GM12878 (cell line): Measurements from ENCODE around the gene CDHR5.

Experiments
- EZH2 ChIP-seq: IDR thresholded peaks from 2 replicates; pipeline ENCODE4 v1.6.1; 2012; ENCODE audit warnings: low read depth, mild to moderate bottlenecking, control low read depth, inconsistent platforms, low read length, borderline replicate concordance; ENCODE audit not compliant: control insufficient read depth
- KDM1A ChIP-seq: fragments of 200-600 bp; sonication (generic); IDR thresholded peaks from 2 replicates; pipeline ENCODE4 v1.6.1; 2016; ENCODE audit warnings: borderline replicate concordance
- NR2C2 ChIP-seq: IDR thresholded peaks from 2 replicates; pipeline ENCODE4 v1.6.1; 2011; ENCODE audit warnings: borderline replicate concordance, low read depth; ENCODE audit not compliant: control insufficient read depth, insufficient read length
- SP1 ChIP-seq: IDR thresholded peaks from one replicate; pipeline ENCODE4 v1.6.1; 2011; ENCODE audit warnings: low read depth, low read length
- TCF7 ChIP-seq: IDR thresholded peaks from 2 replicates; pipeline ENCODE4 v1.6.1; 2014; ENCODE audit warnings: antibody characterized with exemption, borderline replicate concordance
- ZNF274 ChIP-seq: IDR thresholded peaks from one replicate; pipeline ENCODE4 v1.8.0; 2011; ENCODE audit not compliant: insufficient read length, insufficient read depth
- TF ChIP-seq, protein P1 (sequence below), 3 experiments: IDR thresholded peaks in 2 of 3; conservative IDR thresholded peaks in 1 of 3; 2 replicates each; pipeline ENCODE4 v1.5.1; 2011; ENCODE audit warnings: low read depth in 3 of 3, low read length in 3 of 3, mild to moderate bottlenecking in 3 of 3, control low read depth in 2 of 3, moderate library complexity in 2 of 3, inconsistent platforms in 1 of 3, mixed read lengths in 1 of 3; ENCODE audit not compliant: control insufficient read depth in 2 of 3, insufficient read depth in 1 of 3; ENCODE audit errors: extremely low read depth in 1 of 3
- TF ChIP-seq, protein P2 (sequence below): fragments of 450-650 bp; formaldehyde crosslinking; IDR thresholded peaks from 2 replicates; pipeline ENCODE4 v1.4.0; 2022; ENCODE audit warnings: mild to moderate bottlenecking, moderate library complexity

DNA sequence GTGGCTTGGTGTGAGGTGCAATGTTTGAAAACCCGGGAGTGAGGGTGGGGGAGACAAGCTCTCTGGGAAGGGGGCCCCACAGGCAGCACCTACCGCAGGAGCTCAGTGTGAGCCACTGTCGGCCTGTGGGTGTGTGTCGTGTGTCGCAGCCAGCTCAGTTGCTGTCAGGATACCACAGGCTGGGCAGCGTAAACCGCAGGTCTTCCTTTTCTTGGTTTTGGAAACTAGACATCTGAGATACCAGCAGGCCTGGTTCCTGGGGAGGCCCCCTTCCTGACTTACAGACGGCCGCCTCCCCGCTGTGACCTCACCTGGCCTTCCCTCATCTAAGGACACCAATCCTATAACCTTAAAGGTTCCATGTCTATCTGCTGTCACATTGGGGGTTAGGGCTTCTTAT lies 28.4 kb downstream of the CDHR5 start:
- TF ChIP-seq, protein P1, sequence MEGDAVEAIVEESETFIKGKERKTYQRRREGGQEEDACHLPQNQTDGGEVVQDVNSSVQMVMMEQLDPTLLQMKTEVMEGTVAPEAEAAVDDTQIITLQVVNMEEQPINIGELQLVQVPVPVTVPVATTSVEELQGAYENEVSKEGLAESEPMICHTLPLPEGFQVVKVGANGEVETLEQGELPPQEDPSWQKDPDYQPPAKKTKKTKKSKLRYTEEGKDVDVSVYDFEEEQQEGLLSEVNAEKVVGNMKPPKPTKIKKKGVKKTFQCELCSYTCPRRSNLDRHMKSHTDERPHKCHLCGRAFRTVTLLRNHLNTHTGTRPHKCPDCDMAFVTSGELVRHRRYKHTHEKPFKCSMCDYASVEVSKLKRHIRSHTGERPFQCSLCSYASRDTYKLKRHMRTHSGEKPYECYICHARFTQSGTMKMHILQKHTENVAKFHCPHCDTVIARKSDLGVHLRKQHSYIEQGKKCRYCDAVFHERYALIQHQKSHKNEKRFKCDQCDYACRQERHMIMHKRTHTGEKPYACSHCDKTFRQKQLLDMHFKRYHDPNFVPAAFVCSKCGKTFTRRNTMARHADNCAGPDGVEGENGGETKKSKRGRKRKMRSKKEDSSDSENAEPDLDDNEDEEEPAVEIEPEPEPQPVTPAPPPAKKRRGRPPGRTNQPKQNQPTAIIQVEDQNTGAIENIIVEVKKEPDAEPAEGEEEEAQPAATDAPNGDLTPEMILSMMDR (IDR thresholded peaks at IDR 0.05 in 2 of 3, conservative IDR thresholded peaks at IDR 0.05 in 1 of 3; ENCODE audit: control insufficient read depth in 2 of 3, extremely low read depth in 1 of 3, insufficient read depth in 1 of 3, low read depth in 3 of 3, low read length in 3 of 3), result no peak
- TF ChIP-seq KDM1A (no peak), EZH2 (no peak), ZNF274 (no peak), TCF7 (no peak), SP1 (no peak), NR2C2 (no peak)
- TF ChIP-seq, protein P2, sequence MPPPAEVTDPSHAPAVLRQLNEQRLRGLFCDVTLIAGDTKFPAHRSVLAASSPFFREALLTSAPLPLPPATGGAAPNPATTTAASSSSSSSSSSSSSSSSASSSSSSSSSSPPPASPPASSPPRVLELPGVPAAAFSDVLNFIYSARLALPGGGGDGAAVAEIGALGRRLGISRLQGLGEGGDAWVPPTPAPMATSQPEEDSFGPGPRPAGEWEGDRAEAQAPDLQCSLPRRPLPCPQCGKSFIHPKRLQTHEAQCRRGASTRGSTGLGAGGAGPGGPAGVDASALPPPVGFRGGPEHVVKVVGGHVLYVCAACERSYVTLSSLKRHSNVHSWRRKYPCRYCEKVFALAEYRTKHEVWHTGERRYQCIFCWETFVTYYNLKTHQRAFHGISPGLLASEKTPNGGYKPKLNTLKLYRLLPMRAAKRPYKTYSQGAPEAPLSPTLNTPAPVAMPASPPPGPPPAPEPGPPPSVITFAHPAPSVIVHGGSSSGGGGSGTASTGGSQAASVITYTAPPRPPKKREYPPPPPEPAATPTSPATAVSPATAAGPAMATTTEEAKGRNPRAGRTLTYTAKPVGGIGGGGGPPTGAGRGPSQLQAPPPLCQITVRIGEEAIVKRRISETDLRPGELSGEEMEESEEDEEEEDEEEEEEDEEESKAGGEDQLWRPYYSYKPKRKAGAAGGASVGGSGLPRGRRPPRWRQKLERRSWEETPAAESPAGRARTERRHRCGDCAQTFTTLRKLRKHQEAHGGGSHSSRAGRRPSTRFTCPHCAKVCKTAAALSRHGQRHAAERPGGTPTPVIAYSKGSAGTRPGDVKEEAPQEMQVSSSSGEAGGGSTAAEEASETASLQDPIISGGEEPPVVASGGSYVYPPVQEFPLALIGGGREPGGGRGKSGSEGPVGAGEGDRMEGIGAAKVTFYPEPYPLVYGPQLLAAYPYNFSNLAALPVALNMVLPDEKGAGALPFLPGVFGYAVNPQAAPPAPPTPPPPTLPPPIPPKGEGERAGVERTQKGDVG (CRISPR knock-in tag), result no peak
